PFSK-1 (cell line): Measurements from ENCODE around the gene THEMIS.

Experiments
- FOXP2 ChIP-seq: optimal IDR thresholded peaks from 2 replicates; pipeline ENCODE3; 2011; ENCODE audit warnings: borderline replicate concordance, control low read depth, inconsistent platforms; ENCODE audit not compliant: insufficient read depth; ENCODE audit errors: extremely low read length, extremely low read depth
- POLR2AphosphoS5 ChIP-seq: IDR thresholded peaks from 2 replicates; pipeline ENCODE4 v1.6.1; 2012; ENCODE audit warnings: low read depth, mild to moderate bottlenecking, control low read depth, low read length, moderate library complexity
- SIN3A ChIP-seq: IDR thresholded peaks from 2 replicates; pipeline ENCODE4 v1.6.1; 2012; ENCODE audit warnings: mild to moderate bottlenecking, low read length, moderate library complexity, borderline replicate concordance; ENCODE audit not compliant: insufficient read depth
- TAF1 ChIP-seq: IDR thresholded peaks from 2 replicates; pipeline ENCODE4 v1.6.1; 2012; ENCODE audit warnings: low read length, control low read depth, borderline replicate concordance; ENCODE audit not compliant: insufficient read depth
- TF ChIP-seq, protein P1 (sequence below), 2 experiments: IDR thresholded peaks; 2 replicates each; pipeline versions ENCODE4 v1.6.1 to v1.8.0; 2011 to 2012; ENCODE audit warnings: low read depth in 2 of 2, low read length in 2 of 2, control low read depth in 1 of 2, inconsistent platforms in 1 of 2, mild to moderate bottlenecking in 1 of 2, moderate library complexity in 1 of 2; ENCODE audit not compliant: insufficient read depth in 1 of 2

Gene THEMIS

DNA sequence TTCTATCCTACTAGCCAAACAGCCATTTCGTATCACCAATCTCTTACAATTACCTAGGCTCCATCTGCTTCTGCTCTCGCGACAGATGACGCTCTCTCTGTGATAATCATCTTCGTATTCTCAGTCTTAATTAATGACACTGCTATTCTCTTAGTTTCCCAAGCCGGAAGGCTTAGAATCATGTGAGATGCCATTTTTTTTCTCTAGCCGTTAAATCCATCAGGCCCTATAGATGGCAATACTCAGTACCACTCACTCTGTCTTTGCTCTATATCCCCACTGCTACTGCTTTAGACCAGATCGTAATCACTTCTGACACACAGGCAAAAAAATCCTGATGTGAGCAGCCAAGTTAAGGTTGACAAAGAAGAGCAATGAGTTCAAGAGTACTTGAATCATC, 2.1 kb upstream of the THEMIS start:
- TF ChIP-seq TAF1, result no peak
- TF ChIP-seq SIN3A, result no peak
- TF ChIP-seq, protein P1, sequence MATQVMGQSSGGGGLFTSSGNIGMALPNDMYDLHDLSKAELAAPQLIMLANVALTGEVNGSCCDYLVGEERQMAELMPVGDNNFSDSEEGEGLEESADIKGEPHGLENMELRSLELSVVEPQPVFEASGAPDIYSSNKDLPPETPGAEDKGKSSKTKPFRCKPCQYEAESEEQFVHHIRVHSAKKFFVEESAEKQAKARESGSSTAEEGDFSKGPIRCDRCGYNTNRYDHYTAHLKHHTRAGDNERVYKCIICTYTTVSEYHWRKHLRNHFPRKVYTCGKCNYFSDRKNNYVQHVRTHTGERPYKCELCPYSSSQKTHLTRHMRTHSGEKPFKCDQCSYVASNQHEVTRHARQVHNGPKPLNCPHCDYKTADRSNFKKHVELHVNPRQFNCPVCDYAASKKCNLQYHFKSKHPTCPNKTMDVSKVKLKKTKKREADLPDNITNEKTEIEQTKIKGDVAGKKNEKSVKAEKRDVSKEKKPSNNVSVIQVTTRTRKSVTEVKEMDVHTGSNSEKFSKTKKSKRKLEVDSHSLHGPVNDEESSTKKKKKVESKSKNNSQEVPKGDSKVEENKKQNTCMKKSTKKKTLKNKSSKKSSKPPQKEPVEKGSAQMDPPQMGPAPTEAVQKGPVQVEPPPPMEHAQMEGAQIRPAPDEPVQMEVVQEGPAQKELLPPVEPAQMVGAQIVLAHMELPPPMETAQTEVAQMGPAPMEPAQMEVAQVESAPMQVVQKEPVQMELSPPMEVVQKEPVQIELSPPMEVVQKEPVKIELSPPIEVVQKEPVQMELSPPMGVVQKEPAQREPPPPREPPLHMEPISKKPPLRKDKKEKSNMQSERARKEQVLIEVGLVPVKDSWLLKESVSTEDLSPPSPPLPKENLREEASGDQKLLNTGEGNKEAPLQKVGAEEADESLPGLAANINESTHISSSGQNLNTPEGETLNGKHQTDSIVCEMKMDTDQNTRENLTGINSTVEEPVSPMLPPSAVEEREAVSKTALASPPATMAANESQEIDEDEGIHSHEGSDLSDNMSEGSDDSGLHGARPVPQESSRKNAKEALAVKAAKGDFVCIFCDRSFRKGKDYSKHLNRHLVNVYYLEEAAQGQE (IDR thresholded peaks at IDR 0.05; ENCODE audit: insufficient read depth in 1 of 2, low read depth in 2 of 2, low read length in 2 of 2), result no peak
- no peak for TF ChIP-seq POLR2AphosphoS5
- no peak for TF ChIP-seq FOXP2

DNA sequence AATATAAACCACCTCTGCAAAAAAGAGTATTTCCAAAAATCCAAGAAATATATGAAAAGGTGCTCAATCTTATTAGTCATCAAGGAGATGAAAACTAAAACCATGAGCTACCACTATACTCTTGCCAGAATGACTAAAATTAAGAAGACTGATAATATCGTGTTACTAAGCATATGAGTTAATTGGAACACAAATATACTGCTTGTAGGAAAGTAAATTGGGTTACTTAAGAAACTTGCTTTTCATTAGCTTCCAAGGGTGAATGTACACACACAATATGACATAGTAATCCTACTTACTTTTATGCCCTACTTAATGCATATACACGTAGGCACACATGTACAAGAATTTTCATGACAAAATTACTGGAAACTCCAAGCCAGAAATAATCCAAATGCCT, 3.4 kb downstream of the THEMIS start:
- no peak for TF ChIP-seq TAF1
- TF ChIP-seq, protein P1 (IDR thresholded peaks at IDR 0.05; ENCODE audit: insufficient read depth in 1 of 2, low read depth in 2 of 2, low read length in 2 of 2), result no peak

DNA sequence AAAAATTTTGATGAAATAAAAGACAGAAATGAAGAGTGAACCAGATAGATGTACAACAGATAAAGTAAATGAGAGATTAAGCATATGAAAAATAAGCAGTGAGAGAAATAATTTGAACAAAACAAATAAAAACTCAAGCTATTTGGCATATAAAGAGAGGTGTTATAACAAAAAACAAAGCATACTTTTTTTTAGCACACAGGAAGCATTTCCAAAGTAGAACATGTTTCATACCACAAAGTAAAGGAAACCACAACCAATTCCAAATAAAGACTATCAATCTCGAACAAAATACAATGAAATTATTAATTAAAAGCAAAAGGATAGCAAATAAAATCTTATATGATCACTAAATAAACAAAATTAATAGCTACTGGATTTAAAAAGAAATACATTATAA, 6.8 kb downstream of the THEMIS start:
- TF ChIP-seq TAF1 (no peak), FOXP2 (no peak), SIN3A (no peak), POLR2AphosphoS5 (no peak)
- TF ChIP-seq, protein P1 (IDR thresholded peaks at IDR 0.05; ENCODE audit: insufficient read depth in 1 of 2, low read depth in 2 of 2, low read length in 2 of 2), result no peak

DNA sequence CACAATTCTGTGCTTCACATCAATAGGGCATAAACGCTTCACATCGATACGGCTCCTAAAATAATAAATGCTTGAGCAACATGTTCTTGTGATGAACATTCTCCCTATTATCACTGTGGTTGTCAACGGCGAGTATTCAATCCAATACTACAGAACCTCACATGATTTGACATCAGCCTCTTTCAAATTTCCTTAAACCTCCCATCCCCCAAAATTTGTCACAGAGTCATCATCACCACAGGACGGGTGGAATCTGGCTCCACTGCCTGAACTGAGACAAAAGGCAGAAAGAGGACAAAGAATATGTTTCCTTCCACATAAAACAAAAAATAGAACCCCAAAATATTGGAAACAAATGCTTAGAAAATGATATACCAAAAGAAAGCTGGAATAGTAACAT, 7.3 kb downstream of the THEMIS start:
- TF ChIP-seq FOXP2, result no peak
- TF ChIP-seq TAF1, result no peak
- TF ChIP-seq, protein P1 (IDR thresholded peaks at IDR 0.05; ENCODE audit: insufficient read depth in 1 of 2, low read depth in 2 of 2, low read length in 2 of 2), result no peak
- no peak for TF ChIP-seq SIN3A
- no peak for TF ChIP-seq POLR2AphosphoS5

DNA sequence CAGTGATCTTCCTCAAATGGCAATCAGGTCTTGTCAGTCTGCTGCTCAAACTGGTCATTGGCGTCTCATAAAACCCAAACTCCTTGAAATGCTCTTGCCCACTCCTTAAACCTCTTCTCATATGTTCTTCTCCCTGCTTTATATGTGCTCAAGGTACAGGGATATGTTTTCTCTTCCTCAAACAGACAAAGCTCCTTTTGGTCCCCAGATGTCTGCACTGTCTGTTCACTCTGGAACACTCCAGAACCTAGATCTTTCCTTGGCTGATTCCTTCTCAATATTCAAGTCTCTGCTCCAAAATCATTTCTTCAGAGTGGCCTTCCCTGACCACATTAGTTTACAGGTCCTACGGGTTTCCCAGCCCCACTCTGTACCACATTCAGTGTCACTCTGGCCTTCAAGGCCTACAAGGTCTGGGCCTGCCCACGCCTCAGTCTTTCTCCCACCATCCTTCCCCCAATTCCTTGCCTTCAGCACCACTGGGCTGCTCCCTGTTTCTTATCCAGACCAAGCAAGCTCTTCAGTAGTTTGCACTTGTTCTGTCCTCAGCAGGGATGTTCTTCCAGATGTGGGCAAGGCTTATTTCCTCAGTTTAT, 9.0 kb downstream of the THEMIS start:
- TF ChIP-seq, protein P1 (IDR thresholded peaks at IDR 0.05; ENCODE audit: insufficient read depth in 1 of 2, low read depth in 2 of 2, low read length in 2 of 2), result no peak
- TF ChIP-seq FOXP2 (no peak), SIN3A (no peak), TAF1 (no peak), POLR2AphosphoS5 (no peak)
